ENCODE measurements around the gene CCDC171.
A peak's percentile ranks its signal among the peaks of the same experiment; 100 is the strongest.
"Not testable (repeated sequence)": the region's sequence is repeated elsewhere in the genome, so short reads cannot be mapped to it uniquely, and the experiment has no call there.

Gene CCDC171

GRCh38 chr9:15572200-15572770, 19.4 kb downstream of the CCDC171 start:
- DNase-seq = no peak

GRCh38 chr9:15576350-15577050, 23.7 kb downstream of the CCDC171 start:
- DNase-seq = no peak

DNA sequence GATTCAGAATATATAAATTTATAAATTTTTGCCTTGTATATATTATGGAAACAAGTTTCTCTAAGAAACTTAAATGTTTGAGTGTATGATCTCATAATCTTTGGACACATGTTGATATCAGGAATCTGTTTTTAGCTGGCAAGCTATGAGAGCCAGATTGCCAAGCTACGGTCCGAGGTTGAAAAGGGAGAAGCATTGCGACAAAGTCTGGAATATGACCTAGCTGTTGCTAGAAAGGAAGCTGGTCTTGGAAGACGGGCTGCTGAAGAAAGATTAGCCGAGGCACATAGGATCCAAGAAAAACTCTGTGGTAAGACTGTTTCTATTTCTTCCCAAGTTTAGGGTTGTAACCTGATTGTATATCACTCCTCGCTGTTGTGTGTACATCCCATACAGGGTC, 25.9 kb downstream of the CCDC171 start:
- DNase-seq = no peak

- no peak for DNase-seq
These were observed 31.5 kb downstream of the CCDC171 start for GRCh38 chr9:15584379-15584778.

DNA sequence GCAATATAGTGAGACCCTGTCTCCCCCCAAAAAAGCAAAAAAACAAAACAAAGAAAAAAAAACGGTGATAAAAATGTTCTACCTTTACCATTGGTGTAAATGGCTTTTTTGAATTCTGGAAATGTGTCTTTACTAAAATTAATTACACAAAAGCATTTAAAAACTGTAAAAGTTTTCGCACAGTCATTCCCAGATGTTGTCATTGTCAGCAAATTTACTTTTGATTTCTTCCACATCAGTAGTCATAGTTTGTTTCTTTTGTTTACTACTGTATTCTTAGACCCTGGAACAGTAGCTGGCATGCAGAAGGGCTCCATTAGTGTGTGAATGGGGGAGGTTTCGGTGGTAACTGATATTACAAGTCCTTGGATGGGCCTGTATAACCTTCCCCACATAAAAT, 39.5 kb downstream of the CCDC171 start:
- DNase-seq = no peak

DNA sequence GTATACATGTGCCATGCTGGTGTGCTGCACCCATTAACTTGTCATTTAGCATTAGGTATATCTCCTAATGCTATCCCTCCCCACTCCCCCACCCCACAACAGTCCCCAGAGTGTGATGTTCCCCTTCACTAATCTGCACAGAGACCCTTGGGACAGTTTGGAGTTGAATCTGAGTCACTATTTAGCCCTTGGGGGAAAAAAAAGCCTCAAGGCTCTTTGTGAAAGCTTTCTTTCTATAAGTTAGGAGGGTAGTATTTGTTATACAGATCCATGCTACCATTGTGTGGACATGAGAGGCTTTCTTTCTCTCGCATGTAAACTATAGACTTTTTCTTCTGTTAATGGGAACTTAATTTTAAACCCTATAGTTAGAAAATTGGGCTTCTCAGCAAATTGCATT, 40.1 kb downstream of the CCDC171 start:
- DNase-seq = not testable (repeated sequence)

DNA sequence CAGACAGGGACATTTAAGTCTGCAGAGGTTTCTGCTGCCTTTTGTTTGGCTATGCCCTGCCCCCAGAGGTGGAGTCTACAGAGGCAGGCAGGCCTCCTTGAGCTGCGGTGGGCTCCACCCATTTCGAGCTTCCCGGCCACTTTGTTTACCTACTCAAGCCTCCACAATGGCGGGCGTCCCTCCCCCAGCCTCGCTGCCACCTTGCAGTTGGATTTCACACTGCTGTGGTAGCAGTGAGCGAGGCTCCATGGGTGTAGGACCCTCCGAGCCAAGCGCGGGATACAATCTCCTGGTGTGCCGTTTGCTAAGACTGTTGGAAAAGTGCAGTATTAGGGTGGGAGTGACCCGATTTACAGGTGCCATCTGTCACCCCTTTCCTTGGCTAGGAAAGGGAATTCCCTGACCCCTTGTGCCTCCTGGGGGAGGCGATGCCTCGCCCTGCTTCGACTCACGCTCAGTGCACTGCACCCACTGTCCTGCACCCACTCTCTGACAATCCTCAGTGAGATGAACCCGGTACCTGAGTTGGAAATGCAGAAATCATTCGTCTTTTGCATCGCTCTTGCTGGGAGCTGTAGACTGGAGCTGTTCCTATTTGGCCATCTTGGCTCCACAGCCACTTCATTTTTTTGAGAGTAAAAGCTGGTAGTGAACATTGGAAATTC, 48.0 kb downstream of the CCDC171 start:
- not testable (repeated sequence) for DNase-seq

- peak; percentile 51 for DNase-seq
These were observed 54.0 kb downstream of the CCDC171 start for GRCh38 chr9:15606643-15607472.

DNA sequence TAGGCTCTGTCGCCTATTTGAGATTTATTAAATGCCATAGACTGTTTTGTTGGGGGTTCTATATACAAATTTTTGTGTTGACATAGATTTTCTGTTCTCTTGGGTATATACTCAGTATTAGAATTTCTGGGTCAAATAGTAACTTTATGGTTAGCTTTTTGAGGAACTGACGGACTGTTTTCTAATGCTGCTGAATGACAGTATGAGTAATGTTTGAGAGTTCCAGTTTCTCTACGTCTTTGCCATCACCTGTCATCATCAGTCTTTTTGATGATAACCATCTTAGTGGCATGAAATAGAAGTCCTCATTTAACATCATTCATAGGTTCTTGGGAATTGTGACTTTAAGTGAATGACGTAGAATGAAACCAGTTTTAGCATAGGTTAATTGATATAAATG, 60.1 kb downstream of the CCDC171 start:
- no peak for DNase-seq

- DNase-seq = no peak
These were observed 64.9 kb downstream of the CCDC171 start for GRCh38 chr9:15617782-15618181.

DNA sequence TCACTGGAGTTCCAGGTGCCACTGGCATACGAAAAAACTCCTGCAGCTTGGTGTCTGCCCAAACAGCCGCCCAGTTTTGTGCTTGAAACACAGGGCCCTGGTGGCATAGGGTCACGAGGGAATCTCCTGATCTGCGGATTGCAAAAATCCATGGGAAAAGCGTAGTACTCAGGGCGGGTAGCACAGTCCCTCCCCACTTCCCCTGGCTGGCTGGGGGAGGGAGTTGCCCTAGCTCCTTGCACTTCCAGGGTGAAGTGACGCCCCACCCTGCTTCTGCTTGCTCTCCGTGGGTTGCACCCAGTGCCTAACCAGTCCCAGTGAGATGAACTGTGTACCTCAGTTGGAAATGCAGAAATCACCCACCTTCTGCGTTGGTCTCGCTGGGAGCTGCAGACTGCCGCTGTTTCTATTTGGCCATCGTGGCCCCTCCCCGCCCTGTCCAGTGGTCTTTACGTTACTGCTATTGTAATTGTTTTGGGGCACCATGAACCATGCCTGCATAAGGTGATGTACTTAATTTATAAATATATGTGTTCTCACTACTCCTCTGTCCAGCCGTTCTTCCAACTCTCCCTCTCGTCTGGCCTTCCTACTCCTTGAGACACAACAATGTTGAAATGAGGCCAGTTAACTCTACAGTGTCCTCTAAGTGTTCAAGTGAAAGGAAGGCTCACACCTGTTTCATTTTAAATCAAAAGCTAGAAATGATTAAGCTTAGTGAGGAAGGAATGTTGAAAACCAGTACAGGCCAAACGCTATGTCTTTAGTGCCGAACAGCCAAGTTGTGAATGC, 65.9 kb downstream of the CCDC171 start:
- no peak for DNase-seq

DNA sequence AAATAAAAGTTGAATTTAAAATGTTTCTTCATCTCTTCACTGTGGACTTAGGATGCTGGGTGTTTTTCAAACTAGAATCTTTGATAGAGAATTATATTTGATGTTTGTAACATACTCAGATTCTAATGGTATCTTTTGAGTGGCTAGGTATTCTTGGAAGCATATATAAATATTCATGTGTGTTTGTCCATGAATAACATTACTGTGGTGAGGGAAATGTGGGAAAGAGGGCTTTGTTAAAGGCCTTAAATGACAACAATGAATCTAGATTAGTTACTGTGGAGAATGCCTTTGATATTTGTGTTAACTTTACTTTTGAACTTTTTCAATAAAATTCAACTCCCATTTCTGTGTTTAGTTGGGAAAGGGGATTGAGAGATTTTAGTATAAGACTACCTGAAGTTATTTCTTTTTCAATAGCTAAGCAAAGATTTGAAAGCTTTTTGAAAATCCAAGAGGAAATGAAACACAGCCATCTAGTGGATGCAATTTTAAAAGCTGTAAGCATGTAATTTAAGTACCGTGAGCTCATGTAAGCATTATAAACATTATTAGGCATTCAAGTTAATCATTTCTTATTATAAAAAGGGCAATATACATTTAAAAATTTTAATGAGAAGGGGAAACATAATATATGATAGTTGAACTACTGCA, 69.6 kb downstream of the CCDC171 start:
- peak; percentile 10 for DNase-seq

DNA sequence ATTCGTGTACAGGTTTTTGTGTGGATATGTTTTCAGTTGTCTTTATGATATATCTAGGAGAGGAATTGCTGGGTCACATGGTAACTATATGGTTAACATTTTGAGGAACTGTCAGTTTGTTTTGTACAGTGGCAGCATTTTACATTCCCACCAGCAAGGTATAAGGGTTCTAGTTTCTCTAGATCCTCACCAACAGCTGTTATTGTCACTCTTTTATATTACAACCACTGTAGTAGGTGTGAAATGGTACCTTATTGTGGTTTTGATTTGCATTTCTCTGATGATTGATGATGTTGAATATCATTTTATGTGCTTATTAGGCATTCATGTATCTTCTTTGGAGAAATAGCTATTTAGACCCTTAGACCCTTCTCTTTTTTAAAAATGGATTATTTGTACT, 82.9 kb downstream of the CCDC171 start:
- DNase-seq = no peak

- no peak for DNase-seq
These were observed 87.3 kb downstream of the CCDC171 start for GRCh38 chr9:15640121-15640520.

- no peak for DNase-seq
These were observed 88.4 kb downstream of the CCDC171 start for GRCh38 chr9:15641291-15641690.

DNA sequence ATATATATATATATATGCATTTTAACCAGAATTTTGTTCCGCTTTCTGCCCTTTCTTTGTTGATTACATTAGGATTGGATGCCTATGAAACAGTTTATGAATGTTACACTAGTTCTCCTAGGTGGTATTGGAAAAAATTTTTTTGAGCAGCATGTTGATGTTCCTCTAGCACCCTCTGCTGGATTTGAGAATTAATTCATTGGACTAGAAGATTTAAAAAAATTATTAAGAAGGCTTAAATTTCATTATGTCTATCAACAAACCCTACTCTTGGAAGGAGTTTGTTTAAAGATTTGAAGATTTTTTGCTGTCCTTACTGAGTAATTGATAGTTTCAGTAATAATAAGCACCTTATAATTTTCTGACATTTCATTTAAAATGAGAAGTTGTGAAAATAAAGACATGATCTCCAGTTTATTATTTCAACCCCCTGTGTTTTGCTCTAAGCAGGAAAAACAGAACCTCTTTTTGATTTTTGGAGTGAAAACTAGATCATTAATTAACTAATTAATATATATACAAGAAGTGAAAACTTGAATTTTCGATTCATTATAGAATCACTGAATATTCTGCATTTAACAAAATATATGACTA, 89.6 kb downstream of the CCDC171 start:
- DNase-seq = peak; percentile 37

DNA sequence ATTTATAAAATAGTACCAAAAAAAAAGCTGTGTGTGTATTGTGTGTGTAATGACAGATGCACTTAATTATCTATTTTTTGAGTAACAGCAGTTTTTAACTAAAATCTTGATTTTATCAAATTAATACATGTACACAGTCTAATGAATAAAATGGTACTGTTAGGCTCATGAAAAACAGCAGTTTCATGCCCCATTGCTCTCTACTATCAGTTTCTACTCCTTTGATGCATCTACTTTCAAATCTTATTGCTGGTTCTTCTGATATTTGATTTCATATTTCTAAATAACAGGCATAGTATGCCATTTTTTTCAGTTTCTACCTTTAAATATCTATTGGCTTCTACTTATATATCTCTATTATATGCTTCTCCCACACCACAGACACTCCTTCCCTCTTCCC, 117.4 kb downstream of the CCDC171 start:
- DNase-seq = no peak

- no peak for DNase-seq
These were observed 118.1 kb downstream of the CCDC171 start for GRCh38 chr9:15670894-15671293.

DNA sequence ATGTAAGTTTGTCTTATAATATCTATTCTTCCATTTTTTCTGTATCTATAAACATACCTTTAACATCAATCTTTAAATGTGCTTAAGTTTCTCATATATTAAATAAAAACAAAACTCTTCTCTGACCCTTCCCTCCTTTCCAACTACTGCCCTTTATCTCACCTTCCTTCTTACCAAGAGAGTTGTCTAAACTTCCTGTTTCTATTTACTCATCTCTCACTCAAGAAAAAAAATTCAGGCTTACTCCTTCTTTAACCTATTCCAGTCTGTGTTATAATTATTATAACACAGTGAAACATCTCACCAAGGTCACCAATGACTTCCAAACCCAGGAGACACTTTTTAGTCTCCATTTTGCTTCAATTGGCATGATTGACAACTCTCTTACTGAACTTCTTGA, 140.9 kb downstream of the CCDC171 start:
- no peak for DNase-seq

DNA sequence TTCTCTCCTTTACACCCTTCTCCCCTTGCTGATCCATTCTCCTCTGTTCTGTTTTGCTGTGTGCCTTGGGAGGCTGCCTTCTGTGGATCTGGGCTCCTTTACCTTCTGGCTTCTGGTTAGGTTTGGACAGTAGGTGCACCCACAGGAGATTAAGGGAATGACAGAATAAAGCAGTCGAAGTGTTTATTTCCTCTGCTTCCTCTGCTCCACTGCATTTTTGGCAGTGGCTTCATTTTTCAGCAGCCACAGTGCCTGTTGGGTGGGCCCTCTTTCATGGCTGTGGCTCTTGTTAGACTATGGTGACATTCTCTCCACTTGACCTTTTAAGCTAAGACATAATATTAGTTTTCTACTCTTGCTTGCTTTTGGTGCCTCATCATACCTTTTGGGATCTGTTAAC, 144.1 kb downstream of the CCDC171 start:
- DNase-seq = peak; percentile 51

GRCh38 chr9:15697446-15697851, 144.6 kb downstream of the CCDC171 start:
- peak; percentile 94 for DNase-seq
